ENCODE measurements around the gene DCDC2B.

DCDC2B gene

DNA sequence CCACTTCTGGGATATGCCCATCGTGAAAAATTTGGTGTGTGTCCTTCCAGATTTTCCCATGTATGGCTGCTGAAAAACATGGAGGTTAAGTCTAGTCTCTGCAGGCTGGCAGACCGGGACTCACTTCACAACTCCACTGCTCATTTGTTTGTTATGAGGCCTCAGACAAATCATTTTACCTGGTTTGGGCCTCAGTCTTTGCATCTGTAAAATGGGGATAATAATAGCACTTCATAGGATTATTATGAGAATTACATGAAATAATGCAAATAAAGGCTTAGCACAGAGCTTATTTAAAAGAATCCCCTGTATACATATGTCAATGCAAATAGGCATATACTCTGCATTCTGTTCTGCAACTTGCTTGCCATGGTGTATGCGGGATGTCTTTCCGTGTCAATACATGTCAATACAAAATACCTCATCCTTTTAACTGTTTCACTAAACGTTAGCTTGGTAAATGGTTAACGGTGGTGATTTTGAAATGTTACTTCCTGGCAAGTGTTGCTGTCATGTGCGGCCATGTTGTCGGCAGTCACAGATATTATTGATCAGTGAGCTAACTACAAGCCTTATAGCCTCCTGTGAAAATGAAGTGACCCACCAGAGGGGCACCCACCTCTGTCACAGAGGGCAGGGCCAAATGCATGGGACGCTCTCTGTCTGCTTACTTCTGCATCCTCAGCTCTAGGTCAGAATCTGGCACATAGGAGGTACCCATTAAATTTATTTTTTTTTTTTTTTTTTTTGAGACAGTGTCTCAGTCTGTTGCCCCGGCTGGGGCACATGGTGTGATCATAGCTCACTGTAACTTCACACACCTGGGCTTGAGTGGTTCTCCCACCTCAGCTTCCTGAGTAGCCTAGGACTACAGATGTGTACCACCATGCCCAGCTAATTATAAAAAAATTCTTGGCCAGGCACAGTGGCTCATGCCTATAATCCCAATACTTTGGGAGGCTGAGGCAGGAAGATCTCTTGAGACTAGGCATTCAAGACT lies 46.5 kb downstream of the DCDC2B start:
- no peak for TF ChIP-seq TCF12 (IDR thresholded peaks at IDR 0.05; ENCODE audit: low read depth)
- TF ChIP-seq, protein P1, sequence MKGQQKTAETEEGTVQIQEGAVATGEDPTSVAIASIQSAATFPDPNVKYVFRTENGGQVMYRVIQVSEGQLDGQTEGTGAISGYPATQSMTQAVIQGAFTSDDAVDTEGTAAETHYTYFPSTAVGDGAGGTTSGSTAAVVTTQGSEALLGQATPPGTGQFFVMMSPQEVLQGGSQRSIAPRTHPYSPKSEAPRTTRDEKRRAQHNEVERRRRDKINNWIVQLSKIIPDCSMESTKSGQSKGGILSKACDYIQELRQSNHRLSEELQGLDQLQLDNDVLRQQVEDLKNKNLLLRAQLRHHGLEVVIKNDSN (IDR thresholded peaks at IDR 0.05), result no peak
- TF ChIP-seq, protein P2, sequence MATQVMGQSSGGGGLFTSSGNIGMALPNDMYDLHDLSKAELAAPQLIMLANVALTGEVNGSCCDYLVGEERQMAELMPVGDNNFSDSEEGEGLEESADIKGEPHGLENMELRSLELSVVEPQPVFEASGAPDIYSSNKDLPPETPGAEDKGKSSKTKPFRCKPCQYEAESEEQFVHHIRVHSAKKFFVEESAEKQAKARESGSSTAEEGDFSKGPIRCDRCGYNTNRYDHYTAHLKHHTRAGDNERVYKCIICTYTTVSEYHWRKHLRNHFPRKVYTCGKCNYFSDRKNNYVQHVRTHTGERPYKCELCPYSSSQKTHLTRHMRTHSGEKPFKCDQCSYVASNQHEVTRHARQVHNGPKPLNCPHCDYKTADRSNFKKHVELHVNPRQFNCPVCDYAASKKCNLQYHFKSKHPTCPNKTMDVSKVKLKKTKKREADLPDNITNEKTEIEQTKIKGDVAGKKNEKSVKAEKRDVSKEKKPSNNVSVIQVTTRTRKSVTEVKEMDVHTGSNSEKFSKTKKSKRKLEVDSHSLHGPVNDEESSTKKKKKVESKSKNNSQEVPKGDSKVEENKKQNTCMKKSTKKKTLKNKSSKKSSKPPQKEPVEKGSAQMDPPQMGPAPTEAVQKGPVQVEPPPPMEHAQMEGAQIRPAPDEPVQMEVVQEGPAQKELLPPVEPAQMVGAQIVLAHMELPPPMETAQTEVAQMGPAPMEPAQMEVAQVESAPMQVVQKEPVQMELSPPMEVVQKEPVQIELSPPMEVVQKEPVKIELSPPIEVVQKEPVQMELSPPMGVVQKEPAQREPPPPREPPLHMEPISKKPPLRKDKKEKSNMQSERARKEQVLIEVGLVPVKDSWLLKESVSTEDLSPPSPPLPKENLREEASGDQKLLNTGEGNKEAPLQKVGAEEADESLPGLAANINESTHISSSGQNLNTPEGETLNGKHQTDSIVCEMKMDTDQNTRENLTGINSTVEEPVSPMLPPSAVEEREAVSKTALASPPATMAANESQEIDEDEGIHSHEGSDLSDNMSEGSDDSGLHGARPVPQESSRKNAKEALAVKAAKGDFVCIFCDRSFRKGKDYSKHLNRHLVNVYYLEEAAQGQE (IDR thresholded peaks at IDR 0.05; ENCODE audit: low read depth), result no peak
- TF ChIP-seq, protein P3, sequence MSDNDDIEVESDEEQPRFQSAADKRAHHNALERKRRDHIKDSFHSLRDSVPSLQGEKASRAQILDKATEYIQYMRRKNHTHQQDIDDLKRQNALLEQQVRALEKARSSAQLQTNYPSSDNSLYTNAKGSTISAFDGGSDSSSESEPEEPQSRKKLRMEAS (IDR thresholded peaks at IDR 0.05), result no peak
- TF ChIP-seq EP300 (IDR thresholded peaks at IDR 0.05; ENCODE audit: borderline replicate concordance), result no peak
- TF ChIP-seq FOXM1 (IDR thresholded peaks at IDR 0.05; ENCODE audit: borderline replicate concordance, low read depth), result no peak
- TF ChIP-seq EGR1 (IDR thresholded peaks at IDR 0.05), result no peak
- TF ChIP-seq NFIC (IDR thresholded peaks at IDR 0.05), result no peak
- no peak for TF ChIP-seq CEBPB (IDR thresholded peaks at IDR 0.05)
- no peak for TF ChIP-seq RAD21 (IDR thresholded peaks at IDR 0.05; ENCODE audit: low read depth)
- no peak for TF ChIP-seq TEAD4 (IDR thresholded peaks at IDR 0.05)

DNA sequence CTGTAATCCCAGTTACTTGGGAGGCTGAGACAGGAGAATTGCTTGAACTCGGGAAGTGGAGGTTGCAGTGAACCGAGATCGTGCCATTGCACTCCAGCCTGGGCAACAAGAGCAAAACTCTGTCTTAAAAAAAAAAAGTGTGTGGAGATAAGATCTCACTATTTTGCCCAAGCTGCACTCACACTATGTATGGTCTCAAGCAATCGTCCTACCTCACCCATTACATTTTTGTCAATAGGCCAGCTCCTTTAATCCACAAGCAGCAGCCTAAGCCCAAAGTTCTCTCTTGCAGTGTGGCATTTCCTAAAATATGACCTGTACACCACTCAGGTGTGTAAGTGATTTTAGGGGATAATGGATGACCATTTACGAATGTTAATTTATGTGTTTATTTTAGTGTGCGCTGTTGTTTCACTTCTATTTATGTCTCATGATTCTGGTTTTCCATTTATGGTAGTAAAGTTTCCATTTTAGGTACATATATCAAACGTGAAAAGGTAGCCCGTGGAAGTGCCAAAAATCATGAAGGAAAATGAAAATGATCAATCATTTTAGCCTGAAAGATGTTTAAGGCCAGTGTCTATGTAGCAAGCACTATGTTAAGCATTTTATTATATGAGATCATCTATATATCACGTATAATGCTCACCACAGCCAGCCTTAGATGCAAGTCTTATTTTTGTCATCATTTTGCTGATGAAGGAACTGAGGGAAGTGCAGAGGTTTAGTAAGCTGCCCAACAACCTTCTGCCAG lies 47.8 kb downstream of the DCDC2B start:
- TF ChIP-seq, protein P3 (IDR thresholded peaks at IDR 0.05), result no peak
- no peak for TF ChIP-seq YY1 (IDR thresholded peaks at IDR 0.05; ENCODE audit: low read depth)
- TF ChIP-seq RAD21 (IDR thresholded peaks at IDR 0.05; ENCODE audit: low read depth), result no peak
- TF ChIP-seq, protein P2 (IDR thresholded peaks at IDR 0.05; ENCODE audit: low read depth), result no peak
- no peak for TF ChIP-seq TEAD4 (IDR thresholded peaks at IDR 0.05)
- TF ChIP-seq TAF1 (IDR thresholded peaks at IDR 0.05; ENCODE audit: low read depth), result no peak
- TF ChIP-seq EP300 (IDR thresholded peaks at IDR 0.05; ENCODE audit: borderline replicate concordance), result no peak
- no peak for TF ChIP-seq CREB1 (IDR thresholded peaks at IDR 0.05; ENCODE audit: low read depth)
- TF ChIP-seq TCF12 (IDR thresholded peaks at IDR 0.05; ENCODE audit: low read depth), result no peak
- TF ChIP-seq EGR1 (IDR thresholded peaks at IDR 0.05), result no peak
- no peak for TF ChIP-seq FOXM1 (IDR thresholded peaks at IDR 0.05; ENCODE audit: borderline replicate concordance, low read depth)
- TF ChIP-seq, protein P1 (IDR thresholded peaks at IDR 0.05), result no peak

DNA sequence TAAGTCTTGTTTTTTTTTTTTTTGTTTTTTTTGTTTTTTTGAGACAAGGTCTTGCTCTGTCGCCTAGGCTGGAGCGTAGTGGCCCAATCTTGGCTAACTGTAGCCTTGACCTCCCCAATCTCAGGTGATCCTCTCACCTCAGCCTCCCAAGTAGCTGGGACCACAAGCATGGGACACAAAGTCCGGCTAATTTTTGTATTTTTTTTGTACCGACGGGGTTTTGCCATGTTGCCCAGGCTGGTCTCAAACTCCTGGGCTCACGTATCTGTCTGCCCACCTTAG lies 48.3 kb downstream of the DCDC2B start:
- TF ChIP-seq NFIC (IDR thresholded peaks at IDR 0.05), result no peak
- no peak for TF ChIP-seq YY1 (IDR thresholded peaks at IDR 0.05; ENCODE audit: low read depth)
- TF ChIP-seq, protein P1 (IDR thresholded peaks at IDR 0.05), result no peak
- no peak for TF ChIP-seq CEBPB (IDR thresholded peaks at IDR 0.05)
- TF ChIP-seq TCF12 (IDR thresholded peaks at IDR 0.05; ENCODE audit: low read depth), result no peak
- TF ChIP-seq TAF1 (IDR thresholded peaks at IDR 0.05; ENCODE audit: low read depth), result no peak
- no peak for TF ChIP-seq EGR1 (IDR thresholded peaks at IDR 0.05)
- TF ChIP-seq, protein P2 (IDR thresholded peaks at IDR 0.05; ENCODE audit: low read depth), result no peak
- TF ChIP-seq CREB1 (IDR thresholded peaks at IDR 0.05; ENCODE audit: low read depth), result no peak
- TF ChIP-seq EP300 (IDR thresholded peaks at IDR 0.05; ENCODE audit: borderline replicate concordance), result no peak
- no peak for TF ChIP-seq RAD21 (IDR thresholded peaks at IDR 0.05; ENCODE audit: low read depth)
- TF ChIP-seq ZBTB7A (IDR thresholded peaks at IDR 0.05; ENCODE audit: low read depth), result no peak
